Mesenchymal stem cell (in vitro differentiated cells and primary cell): ENCODE measurements around the gene CATSPERZ.
"Not testable (repeated sequence)": the region's sequence is repeated elsewhere in the genome, so short reads cannot be mapped to it uniquely, and the experiment has no call there.

Source experiments
- DNase-seq: peaks from one replicate; pipeline ENCODE4 v3.0.0-alpha.2; 2013
- H2AFZ ChIP-seq: one replicate; pipeline ENCODE4 v1.6.1; 2013; ENCODE audit warnings: low read depth, mild to moderate bottlenecking, control low read depth, inconsistent platforms, low read length, moderate library complexity
- H2AK5ac ChIP-seq: 2 replicates; pipeline ENCODE4 v1.6.1; 2013; ENCODE audit warnings: low read length, moderate library complexity, mild to moderate bottlenecking, inconsistent platforms; ENCODE audit not compliant: severe bottlenecking
- H2BK120ac ChIP-seq: one replicate; pipeline ENCODE4 v1.6.1; 2013; ENCODE audit warnings: low read depth, mild to moderate bottlenecking, inconsistent platforms, low read length, moderate library complexity
- H2BK12ac ChIP-seq, 2 experiments: one replicate each; pipeline ENCODE4 v1.6.1; 2013; ENCODE audit warnings: inconsistent platforms in 2 of 2, low read length in 2 of 2, mild to moderate bottlenecking in 2 of 2, moderate library complexity in 2 of 2, control low read depth in 1 of 2
- H2BK15ac ChIP-seq: one replicate; pipeline ENCODE4 v1.6.1; 2013; ENCODE audit warnings: mild to moderate bottlenecking, low read depth, inconsistent platforms; ENCODE audit not compliant: poor library complexity, severe bottlenecking
- H2BK5ac ChIP-seq: 2 replicates; pipeline ENCODE4 v1.6.1; 2013; ENCODE audit warnings: low read depth, mild to moderate bottlenecking, low read length, control low read depth, inconsistent platforms; ENCODE audit not compliant: poor library complexity, severe bottlenecking
- H3K14ac ChIP-seq, 2 experiments: one replicate each; pipeline ENCODE4 v1.6.1; 2013; ENCODE audit warnings: inconsistent platforms in 2 of 2, low read length in 2 of 2, control low read depth in 1 of 2, mild to moderate bottlenecking in 1 of 2, moderate library complexity in 1 of 2
- H3K18ac ChIP-seq, 2 experiments: one replicate each; pipeline ENCODE4 v1.6.1; 2013; ENCODE audit warnings: inconsistent platforms in 2 of 2, low read length in 2 of 2, control low read depth in 1 of 2, low read depth in 1 of 2, mild to moderate bottlenecking in 1 of 2
- H3K23ac ChIP-seq, 2 experiments: one replicate each; pipeline ENCODE4 v1.6.1; 2013; ENCODE audit warnings: inconsistent platforms in 2 of 2, low read length in 2 of 2, mild to moderate bottlenecking in 2 of 2, moderate library complexity in 2 of 2, control low read depth in 1 of 2
- H3K27ac ChIP-seq: 2 replicates; pipeline ENCODE4 v1.5.1; 2013; ENCODE audit warnings: mild to moderate bottlenecking, moderate library complexity, low read length, control low read depth, inconsistent platforms; ENCODE audit not compliant: poor library complexity, severe bottlenecking
- H3K27me3 ChIP-seq, 2 experiments: 2 replicates each; pipeline versions ENCODE4 v1.6.1 to v1.7.0; 2013; ENCODE audit warnings: low read length in 2 of 2, mild to moderate bottlenecking in 2 of 2, moderate library complexity in 2 of 2, control low read depth in 1 of 2, inconsistent platforms in 1 of 2; ENCODE audit not compliant: control insufficient read depth in 1 of 2, insufficient read depth in 1 of 2
- H3K36me3 ChIP-seq, 2 experiments: 2 replicates each; pipeline versions ENCODE4 v1.6.1 to v1.7.0; 2013; ENCODE audit warnings: low read length in 2 of 2, control low read depth in 1 of 2, inconsistent platforms in 1 of 2, low read depth in 1 of 2, mild to moderate bottlenecking in 1 of 2; ENCODE audit not compliant: insufficient read depth in 2 of 2, control insufficient read depth in 1 of 2
- H3K4ac ChIP-seq, 2 experiments: one replicate each; pipeline ENCODE4 v1.6.1; 2013; ENCODE audit warnings: inconsistent platforms in 2 of 2, low read length in 2 of 2, mild to moderate bottlenecking in 2 of 2, moderate library complexity in 2 of 2, control low read depth in 1 of 2, low read depth in 1 of 2
- H3K4me1 ChIP-seq: 2 replicates; pipeline ENCODE4 v1.6.1; 2013; ENCODE audit warnings: low read depth, low read length, control low read depth; ENCODE audit not compliant: control insufficient read depth, insufficient read depth
- H3K4me2 ChIP-seq: 2 replicates; pipeline ENCODE4 v1.6.1; 2013; ENCODE audit warnings: low read length, mild to moderate bottlenecking, inconsistent platforms; ENCODE audit not compliant: poor library complexity, severe bottlenecking
- H3K4me3 ChIP-seq, 2 experiments: 2 replicates each; pipeline versions ENCODE4 v1.5.1 to v1.7.0; 2013; ENCODE audit warnings: low read length in 2 of 2, mild to moderate bottlenecking in 2 of 2, control low read depth in 1 of 2, low read depth in 1 of 2; ENCODE audit not compliant: insufficient read depth in 1 of 2
- H3K79me1 ChIP-seq: replicated peaks from 2 replicates; pipeline ENCODE4 v1.6.1; 2013; ENCODE audit warnings: mild to moderate bottlenecking, control low read depth, low read length, inconsistent platforms; ENCODE audit not compliant: poor library complexity, severe bottlenecking
- H3K9ac ChIP-seq: 2 replicates; pipeline ENCODE4 v1.7.0; 2013; ENCODE audit warnings: mild to moderate bottlenecking, low read length, moderate library complexity
- H3K9me3 ChIP-seq: 2 replicates; pipeline ENCODE4 v1.7.0; 2013; ENCODE audit warnings: mild to moderate bottlenecking, low read length; ENCODE audit not compliant: control insufficient read depth
- H4K8ac ChIP-seq: one replicate; pipeline ENCODE4 v1.6.1; 2013; ENCODE audit warnings: inconsistent platforms, mild to moderate bottlenecking, low read length, moderate library complexity
- H4K91ac ChIP-seq: one replicate; pipeline ENCODE4 v1.6.1; 2013; ENCODE audit warnings: mild to moderate bottlenecking, low read length, inconsistent platforms
- WGBS: methylation state at CpG from one replicate; pipeline ENCODE4 v1.1.7; 2013; ENCODE audit warnings: mixed read lengths; 5-methylcytosine and 5-hydroxymethylcytosine counted together

The CATSPERZ gene

GRCh38 chr11:64315667-64316526, 15.7 kb downstream of the CATSPERZ start:
- Histone ChIP-seq H3K4me3 (peak overlapping the region in 1 of 2 experiments; percentile 89), H3K9ac (peak overlapping the region; percentile 98), H3K79me1 (peaks cover 35% of the 10 kb centered on the region), H3K4me2 (peak overlapping the region; percentile 51), H3K36me3 (peaks cover 27 to 43% of the 10 kb centered on the region in 2 experiments), H3K4me1 (peaks cover 18% of the 10 kb centered on the region)
- H4K91ac ChIP-seq, DNase-seq, H3K27ac ChIP-seq, H2AFZ ChIP-seq, H2BK15ac ChIP-seq, H3K4ac ChIP-seq, H3K27me3 ChIP-seq, H2BK12ac ChIP-seq, H3K23ac ChIP-seq, H3K18ac ChIP-seq, H3K14ac ChIP-seq, H2AK5ac ChIP-seq, H2BK120ac ChIP-seq, H4K8ac ChIP-seq, H3K9me3 ChIP-seq, H2BK5ac ChIP-seq: not testable (repeated sequence)
- WGBS = 91% methylated on average over 20 of the region's 25 CpGs

- H2AK5ac ChIP-seq = no peak overlapping the region
- peak overlapping the region; percentile 77 to 89 for H3K18ac ChIP-seq
- H2BK12ac ChIP-seq = peak overlapping the region in 1 of 2 experiments; percentile 23
- peak overlapping the region; percentile 98 for H3K9ac ChIP-seq
- peak overlapping the region; percentile 51 for H3K4me2 ChIP-seq
- H2AFZ ChIP-seq = peak overlapping the region; percentile 78
- peak overlapping the region in 1 of 2 experiments; percentile 95 for H3K14ac ChIP-seq
- H3K4me3 ChIP-seq = peak overlapping the region; percentile 89 to 92
- H3K27me3 ChIP-seq = no peaks in the 10 kb centered on the region
- H2BK120ac ChIP-seq = peak overlapping the region; percentile 44
- DNase-seq = no peak
- peaks cover 36 to 52% of the 10 kb centered on the region in 2 experiments for H3K36me3 ChIP-seq
- H3K4me1 ChIP-seq = peaks cover 22% of the 10 kb centered on the region
- peaks cover 36% of the 10 kb centered on the region for H3K79me1 ChIP-seq
- H4K91ac ChIP-seq = peak overlapping the region; percentile 73
- peak overlapping the region; percentile 12 to 61 for H3K23ac ChIP-seq
- H2BK5ac ChIP-seq = peak overlapping the region; percentile 93
- 8% methylated on average over 30 of the region's 32 CpGs for WGBS
- H4K8ac ChIP-seq = peak overlapping the region; percentile 95
- H3K27ac ChIP-seq = peak overlapping the region; percentile 91
- no peak overlapping the region for H2BK15ac ChIP-seq
- no peaks in the 10 kb centered on the region for H3K9me3 ChIP-seq
- H3K4ac ChIP-seq = peak overlapping the region; percentile 84 to 90
Measured at GRCh38 chr11:64316672-64317324, 16.6 kb downstream of the CATSPERZ start.

GRCh38 chr11:64317325-64317960, 17.3 kb downstream of the CATSPERZ start, which contains the start of gene TRMT112:
TRMT112 (minus strand) TSS chr11:64317559; CDS start chr11:64317526, 33 bp downstream.
- H4K91ac ChIP-seq = peak within 1 kb of the TSS; percentile 96
- peak within 1 kb of the TSS; percentile 74 for H3K4me2 ChIP-seq
- peak within 1 kb of the TSS; percentile 43 to 99 for H3K14ac ChIP-seq
- peak within 1 kb of the TSS; percentile 62 for H2AK5ac ChIP-seq
- H3K36me3 ChIP-seq = peaks cover 41 to 54% of the 10 kb centered on the region in 2 experiments
- H3K9ac ChIP-seq = peak within 1 kb of the TSS; percentile 98
- peak within 1 kb of the TSS; percentile 95 for H4K8ac ChIP-seq
- H2BK12ac ChIP-seq = peak within 1 kb of the TSS in 1 of 2 experiments; percentile 42
- peak within 1 kb of the TSS; percentile 91 to 98 for H3K18ac ChIP-seq
- H3K9me3 ChIP-seq = no peaks in the 10 kb centered on the region
- H3K4me3 ChIP-seq = peak within 1 kb of the TSS; percentile 89 to 92
- peak within 1 kb of the TSS; percentile 12 to 61 for H3K23ac ChIP-seq
- H2BK15ac ChIP-seq = peak within 1 kb of the TSS; percentile 94
- H3K27ac ChIP-seq = peak within 1 kb of the TSS; percentile 97
- H2BK120ac ChIP-seq = peak within 1 kb of the TSS; percentile 86
- under 1% methylated on average over 43 of the region's 43 CpGs for WGBS
- H3K4me1 ChIP-seq = peaks cover 26% of the 10 kb centered on the region
- peak within 1 kb of the TSS; percentile 93 for H2BK5ac ChIP-seq
- H2AFZ ChIP-seq = peak within 1 kb of the TSS; percentile 78
- H3K27me3 ChIP-seq = no peaks in the 10 kb centered on the region
- peaks cover 36% of the 10 kb centered on the region for H3K79me1 ChIP-seq
- H3K4ac ChIP-seq = peak within 1 kb of the TSS; percentile 94 to 97
- DNase-seq = peak; percentile 99
